ENCODE data around the gene CHID1.

Gene CHID1

DNA sequence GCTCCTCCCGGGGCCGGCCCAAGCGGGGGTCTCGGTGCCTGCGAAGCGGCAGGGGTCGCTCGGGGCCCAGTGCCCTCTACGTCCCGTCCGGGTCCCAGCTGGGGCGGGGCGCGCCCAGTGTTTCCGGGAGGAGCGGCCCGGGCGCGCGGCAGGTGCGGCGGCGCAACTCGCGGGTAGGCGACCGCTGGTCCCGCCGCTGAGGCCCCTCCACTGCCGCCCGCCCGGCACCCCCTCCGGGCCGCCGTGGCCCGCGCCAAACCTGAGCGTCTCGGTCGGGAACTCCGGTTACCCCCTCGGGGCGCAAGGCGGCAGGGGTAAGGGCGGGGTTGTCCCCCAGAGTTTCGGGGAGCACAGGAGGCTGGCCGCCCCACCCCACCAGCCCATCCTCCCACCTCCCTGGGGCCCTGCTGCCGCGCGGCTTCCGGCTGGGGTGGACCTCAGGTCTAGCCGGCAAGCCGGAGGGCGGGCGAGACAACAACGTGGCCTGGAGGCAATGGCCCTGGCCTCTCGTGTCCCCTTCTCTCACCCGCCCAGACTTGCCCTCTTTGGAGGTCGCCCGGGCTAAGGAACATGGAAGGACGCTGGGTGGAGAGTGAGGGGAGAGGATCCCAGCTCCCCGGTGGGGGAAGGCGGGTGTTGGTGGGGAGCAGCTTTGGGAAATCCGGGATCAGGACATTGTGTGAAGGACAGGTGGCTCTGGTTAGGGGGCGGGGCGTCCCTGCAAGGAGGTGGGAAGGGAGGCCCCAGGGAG is 83.3 kb downstream of the CHID1 start:
- TF ChIP-seq, protein P1, sequence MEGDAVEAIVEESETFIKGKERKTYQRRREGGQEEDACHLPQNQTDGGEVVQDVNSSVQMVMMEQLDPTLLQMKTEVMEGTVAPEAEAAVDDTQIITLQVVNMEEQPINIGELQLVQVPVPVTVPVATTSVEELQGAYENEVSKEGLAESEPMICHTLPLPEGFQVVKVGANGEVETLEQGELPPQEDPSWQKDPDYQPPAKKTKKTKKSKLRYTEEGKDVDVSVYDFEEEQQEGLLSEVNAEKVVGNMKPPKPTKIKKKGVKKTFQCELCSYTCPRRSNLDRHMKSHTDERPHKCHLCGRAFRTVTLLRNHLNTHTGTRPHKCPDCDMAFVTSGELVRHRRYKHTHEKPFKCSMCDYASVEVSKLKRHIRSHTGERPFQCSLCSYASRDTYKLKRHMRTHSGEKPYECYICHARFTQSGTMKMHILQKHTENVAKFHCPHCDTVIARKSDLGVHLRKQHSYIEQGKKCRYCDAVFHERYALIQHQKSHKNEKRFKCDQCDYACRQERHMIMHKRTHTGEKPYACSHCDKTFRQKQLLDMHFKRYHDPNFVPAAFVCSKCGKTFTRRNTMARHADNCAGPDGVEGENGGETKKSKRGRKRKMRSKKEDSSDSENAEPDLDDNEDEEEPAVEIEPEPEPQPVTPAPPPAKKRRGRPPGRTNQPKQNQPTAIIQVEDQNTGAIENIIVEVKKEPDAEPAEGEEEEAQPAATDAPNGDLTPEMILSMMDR (IDR thresholded peaks at IDR 0.05; ENCODE audit: insufficient read depth, low read length, missing control alignments) = no peak
- no peak overlapping the region for H3K4me3 ChIP-seq (ENCODE audit: low read depth, low read length)
- DNase-seq (ENCODE audit: low read depth, low spot score) = no peak
- POLR2A ChIA-PET = interaction anchor here (1.0 to 8.7 kb wide), 2 partner anchors 8 to 18 kb away, joined by 3 to 109 read pairs; partner anchors contain the start of genes PNPLA2, POLR2L and TSPAN4
- CTCF ChIA-PET = interaction anchor here (1.4 kb wide), 1 partner anchor 11 kb away, joined by 4 read pairs; no protein-coding TSS in a partner anchor

DNA sequence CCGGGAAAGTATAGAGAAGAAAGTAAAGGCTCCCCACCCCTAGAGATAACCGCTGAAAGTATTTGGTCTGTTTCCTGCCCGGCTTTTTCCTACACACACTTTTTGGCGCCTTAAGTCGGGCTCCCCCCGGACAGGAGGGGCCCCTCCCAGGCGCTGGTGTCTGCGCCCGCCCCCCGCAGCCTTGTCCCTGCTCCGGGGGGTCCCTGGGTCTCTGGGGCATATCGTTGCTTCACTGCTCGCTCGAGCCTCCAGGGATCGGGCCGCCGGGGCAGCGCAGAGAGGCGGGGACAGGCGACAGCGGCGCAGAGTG is 83.8 kb downstream of the CHID1 start:
- CTCF ChIA-PET = no interaction called here
- no peak for DNase-seq (ENCODE audit: low read depth, low spot score)
- TF ChIP-seq, protein P1 (IDR thresholded peaks at IDR 0.05; ENCODE audit: insufficient read depth, low read length, missing control alignments) = no peak
- POLR2A ChIA-PET = interaction anchor here (1.0 kb wide), 1 partner anchor 8 kb away, joined by 3 read pairs; the partner anchor contains the start of gene PNPLA2
- no peak overlapping the region for H3K4me3 ChIP-seq (ENCODE audit: low read depth, low read length)

DNA sequence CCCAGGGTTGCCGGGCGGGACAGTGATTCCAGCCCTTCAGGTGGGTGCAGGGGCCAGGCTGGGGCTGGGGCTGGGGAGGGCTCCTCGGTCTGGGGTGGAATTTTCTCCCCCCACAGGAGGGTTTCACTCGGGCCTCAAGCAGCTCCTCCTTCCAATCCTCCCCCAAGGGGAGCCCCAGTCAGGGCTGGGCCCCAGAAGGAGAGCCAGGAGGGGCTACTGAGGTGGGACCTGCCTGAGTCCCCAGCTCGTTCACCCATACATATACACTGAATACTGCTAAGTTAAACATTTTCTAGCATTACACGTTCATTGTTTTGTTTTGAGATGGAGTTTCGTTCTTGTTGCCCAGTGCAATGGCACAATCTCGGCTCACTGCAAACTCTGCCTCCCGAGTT is 84.4 kb downstream of the CHID1 start:
- POLR2A ChIA-PET = no interaction called here
- CTCF ChIA-PET = no interaction called here
- no peak overlapping the region for H3K4me3 ChIP-seq (ENCODE audit: low read depth, low read length)
- TF ChIP-seq, protein P1 (IDR thresholded peaks at IDR 0.05; ENCODE audit: insufficient read depth, low read length, missing control alignments) = no peak
- no peak for DNase-seq (ENCODE audit: low read depth, low spot score)

DNA sequence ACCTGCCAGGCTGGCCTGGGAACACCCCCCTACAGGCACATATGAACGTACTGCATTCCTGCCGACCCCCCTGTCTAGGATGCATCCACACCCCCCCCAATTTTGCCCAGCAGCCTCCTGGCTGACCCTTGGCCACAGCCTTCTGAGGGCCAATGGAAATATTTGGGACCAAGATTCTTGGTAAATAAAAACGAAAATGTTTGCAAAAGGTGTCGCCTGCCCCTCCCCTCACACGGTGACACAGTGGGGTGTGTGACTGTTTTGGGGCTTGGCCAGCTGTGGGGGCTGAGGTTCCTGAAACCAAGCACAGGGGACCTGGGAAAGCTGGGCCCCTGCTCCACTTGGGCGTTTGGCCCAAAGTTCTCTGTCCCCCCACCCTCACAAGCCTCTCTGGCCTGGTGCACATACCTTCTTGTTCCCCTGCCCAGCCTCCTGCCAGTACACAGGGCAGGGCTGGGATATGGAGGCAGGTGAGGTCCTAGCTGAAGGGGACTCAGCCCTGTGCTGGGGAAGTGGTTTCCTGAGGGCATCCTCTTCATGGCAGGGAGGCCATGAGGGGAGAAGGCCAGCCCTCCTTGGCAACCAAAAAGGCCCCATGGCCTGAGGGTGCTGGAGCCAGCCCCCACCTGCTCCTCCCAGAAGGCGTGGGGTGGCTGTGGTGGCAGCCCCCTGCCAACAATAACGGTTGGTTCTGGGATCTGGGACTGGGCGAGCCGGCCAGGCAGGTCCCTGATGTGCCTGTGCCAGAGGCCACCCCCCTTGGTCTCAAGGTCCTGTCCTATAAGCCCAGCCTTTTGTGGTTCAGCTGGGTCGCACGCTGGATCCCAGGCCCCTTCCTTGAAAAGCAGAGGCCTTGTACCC is 85.0 kb downstream of the CHID1 start:
- no peak for DNase-seq (ENCODE audit: low read depth, low spot score)
- TF ChIP-seq, protein P1 (IDR thresholded peaks at IDR 0.05; ENCODE audit: insufficient read depth, low read length, missing control alignments) = no peak
- no peak overlapping the region for H3K4me3 ChIP-seq (ENCODE audit: low read depth, low read length)
- ChIA-PET CTCF (no interaction called here), POLR2A (interaction anchor here (0.6 to 0.8 kb wide), 2 partner anchors 9 to 16 kb away, joined by 3 read pairs; no protein-coding TSS in a partner anchor)

DNA sequence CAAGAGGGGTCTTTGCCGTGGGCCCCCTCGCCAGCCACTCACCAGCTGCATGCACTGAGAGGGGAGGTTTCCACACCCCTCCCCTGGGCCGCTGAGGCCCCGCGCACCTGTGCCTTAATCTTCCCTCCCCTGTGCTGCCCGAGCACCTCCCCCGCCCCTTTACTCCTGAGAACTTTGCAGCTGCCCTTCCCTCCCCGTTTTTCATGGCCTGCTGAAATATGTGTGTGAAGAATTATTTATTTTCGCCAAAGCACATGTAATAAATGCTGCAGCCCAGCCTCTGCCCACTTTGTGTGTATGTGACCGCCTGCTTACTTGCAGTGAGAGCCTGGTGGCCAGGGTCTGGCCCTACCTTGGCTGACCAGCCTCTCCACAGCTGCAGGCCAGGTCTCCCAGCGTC is 85.7 kb downstream of the CHID1 start:
- DNase-seq (ENCODE audit: low read depth, low spot score) = no peak
- CTCF ChIA-PET = no interaction called here
- TF ChIP-seq, protein P1 (IDR thresholded peaks at IDR 0.05; ENCODE audit: insufficient read depth, low read length, missing control alignments) = no peak
- H3K4me3 ChIP-seq (ENCODE audit: low read depth, low read length) = no peak overlapping the region
- POLR2A ChIA-PET = interaction anchor here (0.6 to 0.8 kb wide), 2 partner anchors 10 to 17 kb away, joined by 3 read pairs; no protein-coding TSS in a partner anchor
